ENCODE data around the gene TRIM8. TPM values are rescaled to one million over a fixed set of nuclear protein-coding genes. Genes with fewer than 3 reads are reported as not detected.

The TRIM8 gene
- total RNA-seq, 1 experiment from 2014 or later: 37.0 TPM

DNA sequence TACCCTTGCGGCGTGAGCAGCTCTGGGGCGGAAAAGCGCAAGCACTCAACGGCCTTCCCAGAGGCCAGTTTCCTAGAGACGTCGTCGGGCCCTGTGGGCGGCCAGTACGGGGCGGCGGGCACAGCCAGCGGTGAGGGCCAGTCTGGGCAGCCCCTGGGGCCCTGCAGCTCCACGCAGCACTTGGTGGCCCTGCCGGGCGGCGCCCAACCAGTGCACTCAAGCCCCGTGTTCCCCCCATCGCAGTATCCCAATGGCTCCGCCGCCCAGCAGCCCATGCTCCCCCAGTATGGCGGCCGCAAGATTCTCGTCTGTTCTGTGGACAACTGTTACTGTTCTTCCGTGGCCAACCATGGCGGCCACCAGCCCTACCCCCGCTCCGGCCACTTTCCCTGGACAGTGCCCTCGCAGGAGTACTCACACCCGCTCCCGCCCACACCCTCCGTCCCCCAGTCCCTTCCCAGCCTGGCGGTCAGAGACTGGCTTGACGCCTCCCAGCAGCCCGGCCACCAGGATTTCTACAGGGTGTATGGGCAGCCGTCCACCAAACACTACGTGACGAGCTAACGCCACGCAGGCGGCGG, 12.6 kb downstream of the TRIM8 start:
- no peak overlapping the region for H2BK5ac ChIP-seq (ENCODE audit: insufficient read length, low read length)
- no peak overlapping the region for H3K4me2 ChIP-seq (ENCODE audit: insufficient read depth, insufficient read length, low read length)
- no peaks in the 10 kb centered on the region for H3K27me3 Mint-ChIP-seq (ENCODE audit: low read depth)
- no peak overlapping the region for H3K27ac ChIP-seq (ENCODE audit: insufficient read length, low read depth, low read length)
- H3K79me2 ChIP-seq (ENCODE audit: insufficient read depth, low read length): peaks cover under 1% of the 10 kb centered on the region; the same call in 1 of the 2 replicates
- no peaks in the 10 kb centered on the region for H4K20me1 ChIP-seq (ENCODE audit: control insufficient read depth, insufficient read depth, insufficient read length)
- WGBS (ENCODE audit: extremely low coverage, insufficient read length, low lambda C conversion rate): no CpG with 5 or more reads among the region's 42 CpGs
- no peak overlapping the region for H3K56ac ChIP-seq (ENCODE audit: insufficient read length, low read depth, low read length)
- no peak overlapping the region for H3K14ac ChIP-seq (ENCODE audit: insufficient read depth, low read length)
- no peak for DNase-seq
- H4K8ac ChIP-seq (replicated peaks; ENCODE audit: insufficient read length, low read depth, low read length): no peak overlapping the region
- H3K36me3 Mint-ChIP-seq (ENCODE audit: insufficient read depth in 1 of 3, low read depth in 3 of 3): peaks cover 20 to 53% (median 49%) of the 10 kb centered on the region in 3 experiments
- no peaks in the 10 kb centered on the region for H3K9me3 ChIP-seq (ENCODE audit: control insufficient read depth, low read depth, low read length)
- H2AK5ac ChIP-seq (ENCODE audit: insufficient read length, low read length): no peak overlapping the region
- no peak overlapping the region; a peak in 1 of 7 replicates for H3K27ac Mint-ChIP-seq
- no peak overlapping the region for H2BK15ac ChIP-seq (ENCODE audit: low read depth, low read length)
- H4K91ac ChIP-seq (ENCODE audit: insufficient read length, low read depth, low read length): no peak overlapping the region
- no peak overlapping the region for H2BK20ac ChIP-seq (ENCODE audit: low read depth, low read length, poor library complexity, severe bottlenecking)
- no peak overlapping the region for H3K23ac ChIP-seq (ENCODE audit: insufficient read length, low read depth, low read length)
- H3K9me3 Mint-ChIP-seq: no peaks in the 10 kb centered on the region
- no peaks in the 10 kb centered on the region for H3K79me1 ChIP-seq (ENCODE audit: insufficient read depth, low read depth, low read length, poor library complexity, severe bottlenecking)
- H2BK120ac ChIP-seq (ENCODE audit: low read depth, low read length, poor library complexity, severe bottlenecking): no peak overlapping the region
- no peak overlapping the region for H3K9ac ChIP-seq (ENCODE audit: extremely low read depth, insufficient read length, low read length)
- no peak overlapping the region for H2AFZ ChIP-seq (ENCODE audit: low read length)
- H4K5ac ChIP-seq (ENCODE audit: insufficient read length, low read depth, low read length): no peak overlapping the region
- no peaks in the 10 kb centered on the region for H3K27me3 ChIP-seq (ENCODE audit: insufficient read depth, low read length)
- peaks cover 15 to 36% of the 10 kb centered on the region in 2 experiments for H3K4me1 Mint-ChIP-seq
- TF ChIP-seq CTCF (conservative IDR thresholded peaks at IDR 0.05): no peak
- no peak overlapping the region for H3K18ac ChIP-seq (ENCODE audit: insufficient read length, low read depth, low read length)
- H2BK12ac ChIP-seq (ENCODE audit: insufficient read length, low read depth, low read length): no peak overlapping the region
- no peak overlapping the region for H3K4me3 Mint-ChIP-seq
- no peak overlapping the region for H3K4ac ChIP-seq (ENCODE audit: low read depth, low read length)
- no peaks in the 10 kb centered on the region; the same call in 1 of the 2 replicates for H3K4me1 ChIP-seq (ENCODE audit: insufficient read depth, low read length)
- no peak overlapping the region for H3T11ph ChIP-seq (ENCODE audit: low read length)
- H3K23me2 ChIP-seq (ENCODE audit: insufficient read length, low read depth, low read length, poor library complexity, severe bottlenecking): no peaks in the 10 kb centered on the region

All from H9 (cell line).